Measurements from ENCODE around the gene GNG12.

DNA sequence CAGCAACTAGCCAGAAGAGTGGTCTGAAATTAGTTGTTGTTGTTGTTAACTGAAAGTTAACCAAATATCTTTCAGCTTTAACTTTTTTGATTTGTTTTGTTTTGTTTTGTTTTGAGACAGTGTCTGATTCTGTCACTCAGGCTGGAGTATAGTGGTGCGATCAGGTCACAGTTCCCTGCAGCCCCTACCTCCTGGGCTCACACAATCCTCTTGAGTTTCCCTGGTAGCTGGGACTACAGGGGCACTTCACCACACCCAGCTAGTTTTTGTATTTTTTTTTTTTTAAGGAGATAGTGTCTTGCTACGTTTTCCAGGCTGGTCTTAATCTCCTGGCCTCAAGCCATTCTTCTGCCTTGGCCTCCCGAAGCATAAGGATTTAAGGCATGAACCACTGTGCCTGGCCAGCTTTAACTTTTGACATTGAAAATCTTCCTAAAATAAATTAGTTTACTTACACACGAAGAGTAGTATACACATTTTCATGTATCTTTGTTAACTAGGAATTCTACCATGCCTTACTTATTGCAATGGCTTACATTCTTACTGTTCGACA is 45.0 kb downstream of the GNG12 start:
- TF ChIP-seq CTCF (IDR thresholded peaks at IDR 0.05) (no peak), JAZF1 (CRISPR knock-in tag; IDR thresholded peaks at IDR 0.05) (no peak), TEAD4 (CRISPR knock-in tag; IDR thresholded peaks at IDR 0.05) (no peak), SP1 (CRISPR knock-in tag; conservative IDR thresholded peaks at IDR 0.05) (no peak)
- TF ChIP-seq, protein P1, sequence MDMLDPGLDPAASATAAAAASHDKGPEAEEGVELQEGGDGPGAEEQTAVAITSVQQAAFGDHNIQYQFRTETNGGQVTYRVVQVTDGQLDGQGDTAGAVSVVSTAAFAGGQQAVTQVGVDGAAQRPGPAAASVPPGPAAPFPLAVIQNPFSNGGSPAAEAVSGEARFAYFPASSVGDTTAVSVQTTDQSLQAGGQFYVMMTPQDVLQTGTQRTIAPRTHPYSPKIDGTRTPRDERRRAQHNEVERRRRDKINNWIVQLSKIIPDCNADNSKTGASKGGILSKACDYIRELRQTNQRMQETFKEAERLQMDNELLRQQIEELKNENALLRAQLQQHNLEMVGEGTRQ (CRISPR knock-in tag; IDR thresholded peaks at IDR 0.05) = no peak
- TF ChIP-seq, protein P2, sequence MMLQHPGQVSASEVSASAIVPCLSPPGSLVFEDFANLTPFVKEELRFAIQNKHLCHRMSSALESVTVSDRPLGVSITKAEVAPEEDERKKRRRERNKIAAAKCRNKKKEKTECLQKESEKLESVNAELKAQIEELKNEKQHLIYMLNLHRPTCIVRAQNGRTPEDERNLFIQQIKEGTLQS (CRISPR knock-in tag; conservative IDR thresholded peaks at IDR 0.05) = no peak
- TF ChIP-seq, protein P3, sequence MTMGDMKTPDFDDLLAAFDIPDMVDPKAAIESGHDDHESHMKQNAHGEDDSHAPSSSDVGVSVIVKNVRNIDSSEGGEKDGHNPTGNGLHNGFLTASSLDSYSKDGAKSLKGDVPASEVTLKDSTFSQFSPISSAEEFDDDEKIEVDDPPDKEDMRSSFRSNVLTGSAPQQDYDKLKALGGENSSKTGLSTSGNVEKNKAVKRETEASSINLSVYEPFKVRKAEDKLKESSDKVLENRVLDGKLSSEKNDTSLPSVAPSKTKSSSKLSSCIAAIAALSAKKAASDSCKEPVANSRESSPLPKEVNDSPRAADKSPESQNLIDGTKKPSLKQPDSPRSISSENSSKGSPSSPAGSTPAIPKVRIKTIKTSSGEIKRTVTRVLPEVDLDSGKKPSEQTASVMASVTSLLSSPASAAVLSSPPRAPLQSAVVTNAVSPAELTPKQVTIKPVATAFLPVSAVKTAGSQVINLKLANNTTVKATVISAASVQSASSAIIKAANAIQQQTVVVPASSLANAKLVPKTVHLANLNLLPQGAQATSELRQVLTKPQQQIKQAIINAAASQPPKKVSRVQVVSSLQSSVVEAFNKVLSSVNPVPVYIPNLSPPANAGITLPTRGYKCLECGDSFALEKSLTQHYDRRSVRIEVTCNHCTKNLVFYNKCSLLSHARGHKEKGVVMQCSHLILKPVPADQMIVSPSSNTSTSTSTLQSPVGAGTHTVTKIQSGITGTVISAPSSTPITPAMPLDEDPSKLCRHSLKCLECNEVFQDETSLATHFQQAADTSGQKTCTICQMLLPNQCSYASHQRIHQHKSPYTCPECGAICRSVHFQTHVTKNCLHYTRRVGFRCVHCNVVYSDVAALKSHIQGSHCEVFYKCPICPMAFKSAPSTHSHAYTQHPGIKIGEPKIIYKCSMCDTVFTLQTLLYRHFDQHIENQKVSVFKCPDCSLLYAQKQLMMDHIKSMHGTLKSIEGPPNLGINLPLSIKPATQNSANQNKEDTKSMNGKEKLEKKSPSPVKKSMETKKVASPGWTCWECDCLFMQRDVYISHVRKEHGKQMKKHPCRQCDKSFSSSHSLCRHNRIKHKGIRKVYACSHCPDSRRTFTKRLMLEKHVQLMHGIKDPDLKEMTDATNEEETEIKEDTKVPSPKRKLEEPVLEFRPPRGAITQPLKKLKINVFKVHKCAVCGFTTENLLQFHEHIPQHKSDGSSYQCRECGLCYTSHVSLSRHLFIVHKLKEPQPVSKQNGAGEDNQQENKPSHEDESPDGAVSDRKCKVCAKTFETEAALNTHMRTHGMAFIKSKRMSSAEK (CRISPR knock-in tag; IDR thresholded peaks at IDR 0.05; ENCODE audit: borderline replicate concordance) = no peak
